ENCODE results near the gene UNKL.

UNKL gene

DNA sequence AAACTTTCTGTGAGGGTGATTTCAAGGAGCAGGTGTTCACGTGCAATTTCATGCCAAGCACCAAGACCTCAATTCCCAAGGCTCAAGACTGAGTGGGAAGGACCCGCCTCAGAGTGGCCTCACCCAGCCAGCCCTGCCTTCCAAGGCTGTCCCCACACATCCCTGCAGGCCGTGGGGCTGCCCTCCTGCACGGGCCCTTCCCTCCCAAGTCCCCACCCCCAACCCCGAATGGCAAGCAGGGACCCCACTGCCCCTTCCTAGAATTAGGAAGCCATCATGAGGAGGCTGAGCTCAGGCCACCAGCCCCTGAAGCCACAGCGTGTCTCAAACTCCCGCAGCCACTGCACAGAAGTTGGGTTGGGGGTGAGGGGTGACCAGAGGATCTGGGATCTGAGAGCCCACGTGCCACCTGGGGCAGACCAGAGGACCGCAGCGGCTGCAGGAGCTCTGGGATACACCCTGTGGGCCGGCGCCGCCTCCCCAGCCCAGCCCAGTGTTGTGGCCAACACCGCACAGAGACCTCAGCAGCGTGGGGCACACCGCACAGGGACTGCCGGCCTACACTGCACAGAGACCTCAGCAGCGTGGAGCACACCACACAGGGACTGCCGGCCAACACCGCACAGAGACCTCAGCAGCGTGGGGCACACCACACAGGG, 42.1 kb downstream of the UNKL start:
- no peak for DNase-seq

- DNase-seq = no peak
Observed at GRCh38 chr16:1371054-1371978, 43.2 kb downstream of the UNKL start.

DNA sequence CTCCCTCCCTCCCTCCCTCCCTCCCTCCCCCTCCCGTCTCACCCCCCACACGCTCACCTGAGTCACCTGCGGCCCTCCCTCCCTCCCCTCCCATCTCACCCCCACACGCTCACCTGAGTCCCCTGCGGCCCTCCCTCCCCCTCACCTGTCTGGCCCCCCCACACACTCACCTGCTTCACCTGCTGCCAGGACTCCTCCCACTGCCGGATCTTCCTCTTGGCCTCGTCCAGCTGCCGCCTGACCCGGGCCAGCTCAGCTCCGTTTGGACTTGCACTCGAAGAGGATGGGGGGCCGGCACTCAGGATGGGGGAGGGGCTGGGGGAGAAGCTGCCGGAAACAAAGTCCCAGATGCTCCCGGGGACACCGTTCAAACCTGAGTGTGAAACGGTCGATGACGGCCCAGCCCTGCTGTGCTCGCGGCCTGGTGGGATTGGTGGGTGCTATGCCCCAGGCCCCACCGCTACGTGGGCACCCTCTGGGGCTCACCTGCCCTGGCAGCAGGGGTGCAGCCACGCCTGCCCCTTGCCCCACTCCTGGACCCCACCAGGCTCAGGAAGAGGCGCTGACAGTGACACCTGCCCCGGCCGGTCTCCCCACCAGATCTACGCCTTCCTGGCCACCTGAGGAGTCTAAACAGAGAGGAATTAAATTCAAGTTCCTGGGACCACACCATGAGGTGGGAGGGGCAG, 46.9 kb downstream of the UNKL start:
- no peak for DNase-seq

- no peak for DNase-seq
Observed at GRCh38 chr16:1366712-1367299, 47.7 kb downstream of the UNKL start.

- no peak for DNase-seq
Observed at GRCh38 chr16:1366060-1366711, 48.3 kb downstream of the UNKL start.

DNA sequence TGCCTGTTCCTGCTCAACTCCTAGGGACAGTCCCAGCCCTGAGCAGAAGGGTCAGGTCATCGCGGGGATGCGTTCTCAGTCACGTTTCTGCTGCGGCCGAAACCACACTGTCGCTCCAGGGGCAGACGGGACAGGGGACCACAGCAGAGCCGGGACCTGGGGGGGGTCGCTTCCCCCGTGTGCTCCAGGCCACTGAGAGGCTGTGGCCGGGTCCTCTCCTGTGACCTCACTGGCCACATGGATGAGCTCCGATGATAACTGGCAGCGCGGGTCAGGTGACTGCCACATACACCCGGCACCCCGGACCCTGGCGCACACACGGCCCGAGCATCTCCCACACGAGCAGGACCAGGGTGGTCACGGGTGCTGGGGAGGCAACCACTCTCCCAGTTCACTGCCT, 50.0 kb downstream of the UNKL start:
- DNase-seq = no peak

DNA sequence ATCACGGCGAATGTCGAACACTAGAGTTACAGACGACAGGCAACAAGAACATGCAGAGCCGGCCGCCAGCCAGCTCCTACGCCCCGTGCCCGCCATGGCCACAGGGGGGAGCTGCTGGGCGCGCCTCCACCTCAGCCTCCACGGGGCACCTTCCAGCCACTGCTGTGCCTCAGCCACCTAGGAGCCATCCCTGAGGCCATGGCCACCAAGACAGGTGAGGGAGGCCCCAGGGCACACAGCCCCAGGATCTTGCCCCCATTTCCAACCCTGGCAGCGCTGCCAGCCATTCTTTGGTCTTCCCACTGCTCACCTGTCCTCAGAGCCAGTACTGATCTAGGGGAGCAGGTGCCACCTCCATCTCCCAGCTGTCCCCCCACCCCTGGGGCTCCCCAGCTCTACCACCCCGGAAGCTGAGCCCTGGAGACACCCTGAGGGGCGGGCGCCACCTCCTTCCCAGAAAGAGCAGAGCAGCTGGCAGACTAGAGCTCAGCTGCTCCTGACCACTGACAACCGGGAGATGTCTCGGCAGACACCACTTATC, 50.9 kb downstream of the UNKL start:
- DNase-seq = peak; percentile 61

DNA sequence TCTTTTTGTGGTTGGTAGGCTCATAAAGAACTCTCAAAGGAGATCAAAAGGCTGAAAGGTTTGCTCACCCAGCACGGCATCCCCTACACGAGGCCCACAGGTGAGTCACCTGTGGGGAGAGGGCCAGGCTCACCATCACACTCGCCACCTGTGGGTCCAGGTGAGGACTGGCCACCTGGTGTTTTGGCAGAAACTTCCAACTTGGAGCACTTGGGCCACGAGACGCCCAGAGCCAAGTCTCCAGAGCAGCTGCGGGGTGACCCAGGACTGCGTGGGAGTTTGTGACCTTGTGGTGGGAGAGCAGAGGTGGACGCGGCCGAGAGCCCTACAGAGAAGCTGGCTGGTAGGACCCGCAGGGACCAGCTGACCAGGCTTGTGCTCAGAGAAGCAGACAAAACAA, 51.7 kb downstream of the UNKL start:
- DNase-seq = no peak

- no peak for DNase-seq
Observed at GRCh38 chr16:1361685-1362360, 52.7 kb downstream of the UNKL start.

- DNase-seq = no peak
Observed at GRCh38 chr16:1357906-1358566, 56.5 kb downstream of the UNKL start.

GRCh38 chr16:1356061-1356900, 58.2 kb downstream of the UNKL start:
- no peak for DNase-seq

- no peak for DNase-seq
Observed at GRCh38 chr16:1355591-1355990, 58.9 kb downstream of the UNKL start.

DNA sequence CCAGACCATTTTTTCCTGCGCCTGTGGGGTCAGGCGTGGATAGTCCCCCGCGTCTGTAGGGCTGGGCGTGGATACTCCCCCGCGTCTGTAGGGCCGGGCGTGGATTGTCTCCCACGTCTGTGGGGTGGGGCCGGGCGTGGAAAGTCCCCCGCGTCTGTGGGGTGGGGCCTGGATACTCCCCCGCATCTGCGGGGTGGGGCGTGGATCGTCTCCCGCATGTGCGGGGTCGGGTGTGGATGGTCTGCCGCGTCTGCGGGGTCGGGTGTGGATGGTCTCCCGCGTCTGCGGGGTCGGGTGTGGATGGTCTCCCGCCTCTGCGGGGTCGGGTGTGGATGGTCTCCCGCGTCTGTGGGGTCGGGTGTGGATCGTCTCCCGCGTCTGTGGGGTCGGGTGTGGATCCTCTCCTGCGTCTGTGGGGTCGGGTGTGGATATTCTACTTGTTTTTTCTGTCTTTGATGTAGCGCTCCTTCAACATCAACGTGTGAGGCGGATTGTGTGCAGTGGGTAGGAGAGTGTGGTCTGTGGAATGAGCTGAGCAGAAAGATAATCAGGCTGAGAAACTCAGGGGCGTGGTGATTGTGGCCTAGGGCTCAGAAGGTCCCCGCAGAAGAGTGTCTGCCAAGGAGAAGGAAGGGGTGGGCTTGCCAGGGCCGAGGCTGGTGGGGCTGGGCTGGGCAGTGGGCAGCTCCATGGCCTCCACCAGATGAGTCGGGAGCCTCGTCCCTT, 59.5 kb downstream of the UNKL start:
- peak; percentile 70 for DNase-seq

DNA sequence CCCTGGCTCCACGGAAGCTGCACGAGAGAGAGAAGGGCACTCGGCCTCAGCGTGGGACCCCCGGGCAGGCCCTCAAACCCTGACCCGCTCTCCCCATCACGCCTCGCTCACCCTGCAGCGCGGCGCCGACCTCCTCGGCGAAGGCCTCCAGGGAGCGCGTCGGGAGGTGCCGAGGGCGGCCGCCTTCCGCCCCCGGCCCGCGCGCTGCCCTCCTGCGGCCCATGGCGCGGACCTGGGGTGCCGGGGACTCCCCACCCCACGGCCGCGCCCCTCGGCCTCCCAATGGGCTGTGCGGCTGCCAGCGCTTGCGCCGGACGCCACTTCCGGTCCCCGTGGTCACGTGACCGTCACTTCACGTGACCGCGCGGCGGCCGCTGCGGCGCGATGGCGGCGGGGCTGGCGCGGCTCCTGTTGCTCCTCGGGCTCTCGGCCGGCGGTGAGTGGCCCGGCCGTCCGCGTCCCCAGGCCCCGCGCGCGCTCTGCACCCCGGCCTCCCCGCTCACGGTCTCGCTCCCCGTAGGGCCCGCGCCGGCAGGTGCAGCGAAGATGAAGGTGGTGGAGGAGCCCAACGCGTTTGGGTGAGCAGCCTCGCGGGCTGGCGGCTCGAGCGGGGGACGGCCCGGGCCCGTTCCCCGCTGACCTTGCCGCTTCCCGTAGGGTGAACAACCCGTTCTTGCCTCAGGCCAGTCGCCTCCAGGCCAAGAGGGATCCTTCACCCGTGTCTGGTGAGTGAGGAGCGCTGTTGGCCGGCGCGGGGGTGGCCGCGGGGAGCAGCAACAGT, 62.7 kb downstream of the UNKL start, which contains the start of the genes GNPTG and TSR3:
Gene GNPTG, plus strand, starts transcription at position 350 of the 781 bp plus-strand sequence. Its CDS starts 35 bp downstream, at position 385.
Gene TSR3, minus strand, starts transcription at position 297 of the 781 bp plus-strand sequence. Its CDS starts 74 bp downstream, at position 223.
- DNase-seq = peak; percentile 90

- peak; percentile 35 for DNase-seq
Observed at GRCh38 chr16:1351215-1351581, 63.3 kb downstream of the UNKL start.

- no peak for DNase-seq
Observed at GRCh38 chr16:1350691-1351090, 63.8 kb downstream of the UNKL start.

GRCh38 chr16:1349951-1350350, 64.6 kb downstream of the UNKL start:
- no peak for DNase-seq

DNA sequence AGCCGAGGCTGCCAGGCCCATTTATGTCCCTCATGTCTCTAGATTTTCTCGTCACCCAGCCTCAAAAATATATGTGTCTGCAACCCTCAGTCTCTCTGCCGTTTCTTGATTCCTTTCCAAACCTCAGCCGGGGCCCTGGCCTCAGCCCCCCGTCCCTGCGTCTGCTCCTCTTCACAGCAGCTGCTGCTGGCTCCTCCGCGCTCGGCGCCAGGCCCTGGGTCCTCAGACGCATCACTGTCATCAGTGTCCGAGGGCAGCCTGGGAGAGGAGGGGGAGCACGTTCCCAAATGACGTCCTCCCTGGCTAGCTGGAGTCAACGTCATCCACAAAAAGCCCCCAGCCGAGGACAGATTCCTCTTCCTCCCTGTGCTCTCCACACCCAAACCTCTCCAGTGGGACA, 65.2 kb downstream of the UNKL start:
- no peak for DNase-seq

DNA sequence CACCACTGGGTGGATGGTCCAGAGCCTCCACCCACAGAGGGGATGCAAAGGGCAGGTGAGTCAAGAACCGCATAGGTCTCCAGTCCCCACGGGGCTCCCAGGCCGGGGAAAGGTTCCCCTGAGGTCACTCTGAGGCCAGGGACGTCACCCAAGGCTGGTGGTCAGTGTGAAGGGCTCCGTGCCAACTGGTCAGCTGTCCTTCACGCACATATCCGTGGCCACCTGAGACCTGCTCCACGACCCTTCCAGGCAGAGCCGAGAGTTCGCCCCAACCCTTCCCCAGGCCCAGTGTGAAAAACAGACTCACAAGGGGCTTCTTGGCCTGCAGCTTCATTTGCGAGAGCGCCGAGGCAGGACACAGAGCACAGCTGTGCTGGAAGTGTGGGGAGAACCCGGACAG, 65.6 kb downstream of the UNKL start:
- DNase-seq = no peak
